Smooth muscle cell (in vitro differentiated cells): ENCODE data around the gene ERAP2. TPM values are rescaled to one million over a fixed set of nuclear protein-coding genes. Genes with fewer than 3 reads are reported as not detected.
A peak's percentile ranks its signal among the peaks of the same experiment; 100 is the strongest.

Source experiments
- DNase-seq: peaks from one replicate; lab custom pipeline; 2025; ENCODE audit not compliant: unreplicated experiment; lab: John Stamatoyannopoulos, UW
- H2AFZ ChIP-seq: fragments of 200-600 bp; sonication (generic); 2 replicates; pipeline ENCODE4 v1.6.0; 2016; ENCODE audit warnings: antibody characterized with exemption, low read depth, mild to moderate bottlenecking
- H3F3A ChIP-seq: fragments of 200-600 bp; sonication (generic); 2 replicates; pipeline ENCODE4 v1.6.0; 2017; ENCODE audit warnings: antibody characterized with exemption, low read depth
- H3K27ac ChIP-seq: fragments of 200-600 bp; sonication (generic); 2 replicates; pipeline ENCODE4 v1.5.1; 2016; ENCODE audit warnings: low read depth, mild to moderate bottlenecking
- H3K27me3 ChIP-seq: fragments of 200-600 bp; sonication (generic); 2 replicates; pipeline ENCODE4 v1.6.1; 2016; ENCODE audit warnings: low read depth, mild to moderate bottlenecking
- H3K36me3 ChIP-seq: fragments of 200-600 bp; sonication (generic); 2 replicates; pipeline ENCODE4 v1.5.1; 2016; ENCODE audit warnings: low read depth
- H3K4me1 ChIP-seq: fragments of 200-600 bp; sonication (generic); 2 replicates; pipeline ENCODE4 v1.5.1; 2016; ENCODE audit warnings: low read depth
- H3K4me2 ChIP-seq: fragments of 200-600 bp; sonication (generic); 2 replicates; pipeline ENCODE4 v1.6.0; 2016; ENCODE audit warnings: mild to moderate bottlenecking
- H3K4me3 ChIP-seq: fragments of 200-600 bp; sonication (generic); 2 replicates; pipeline ENCODE4 v1.5.1; 2016; ENCODE audit warnings: mild to moderate bottlenecking
- H3K79me2 ChIP-seq: fragments of 200-600 bp; sonication (generic); 2 replicates; pipeline ENCODE4 v1.6.0; 2016; ENCODE audit warnings: low read depth, mild to moderate bottlenecking
- H3K9ac ChIP-seq: fragments of 200-600 bp; sonication (generic); 2 replicates; pipeline ENCODE4 v1.6.0; 2016; ENCODE audit warnings: low read depth
- H3K9me3 ChIP-seq: fragments of 200-600 bp; sonication (generic); replicated peaks from 2 replicates; pipeline ENCODE4 v1.5.1; 2016; ENCODE audit warnings: low read depth
- H4K20me1 ChIP-seq: fragments of 200-600 bp; sonication (generic); 2 replicates; pipeline ENCODE4 v1.6.0; 2016; ENCODE audit warnings: low read depth
- CTCF ChIP-seq: fragments of 200-600 bp; sonication (generic); IDR thresholded peaks from 2 replicates; pipeline ENCODE4 v1.5.1; 2017; ENCODE audit warnings: borderline replicate concordance, mild to moderate bottlenecking, antibody characterized with exemption; ENCODE audit not compliant: insufficient read depth, poor library complexity, severe bottlenecking
- WGBS: methylation state at CpG from one replicate; pipeline ENCODE4 v1.1.7; 2016; ENCODE audit warnings: low lambda C conversion rate; 5-methylcytosine and 5-hydroxymethylcytosine counted together
- polyA plus RNA-seq: library from polyadenylated mRNA; unstranded; fragments of >200 nt; fragmentation: Nextera tagmentation; extraction: Ambion mirVana; gene quantifications from 2 replicates; pipeline ENCODE4 v1.2.1, GENCODE V29; 2016
- total RNA-seq: library from RNA; depleted of rRNA; stranded (reverse); fragments of >200 nt; gene quantifications from 2 replicates; pipeline ENCODE4 v1.2.3, GENCODE V29; 2014

Gene ERAP2
- total and polyA plus RNA-seq, 2 experiments from 2014 or later: 0.72 TPM; not detected in 1

GRCh38 chr5:96885518-96886338 is 9.4 kb downstream of the ERAP2 start:
- TF ChIP-seq CTCF: no peak
- Histone ChIP-seq H3K4me3 (no peak overlapping the region), H3F3A (no peaks in the 10 kb centered on the region), H3K27ac (no peak overlapping the region), H3K79me2 (no peaks in the 10 kb centered on the region), H3K36me3 (no peaks in the 10 kb centered on the region), H3K27me3 (no peaks in the 10 kb centered on the region), H3K4me2 (no peak overlapping the region), H2AFZ (no peak overlapping the region), H3K9me3 (no peaks in the 10 kb centered on the region), H3K9ac (no peak overlapping the region), H3K4me1 (no peaks in the 10 kb centered on the region), H4K20me1 (no peaks in the 10 kb centered on the region)
- DNase-seq: no peak
- WGBS: 83% methylated on average over 5 of the region's 5 CpGs

GRCh38 chr5:96893342-96893741 is 17.0 kb downstream of the ERAP2 start:
- Histone ChIP-seq H3K27me3 (no peaks in the 10 kb centered on the region), H3K4me1 (peaks cover 4% of the 10 kb centered on the region), H3K36me3 (no peaks in the 10 kb centered on the region), H3K9me3 (no peaks in the 10 kb centered on the region), H3K27ac (peak overlapping the region; percentile 0), H3K9ac (no peak overlapping the region), H4K20me1 (no peaks in the 10 kb centered on the region), H3K79me2 (no peaks in the 10 kb centered on the region), H2AFZ (no peak overlapping the region), H3K4me3 (no peak overlapping the region), H3K4me2 (peak overlapping the region; percentile 53), H3F3A (no peaks in the 10 kb centered on the region)
- no peak for DNase-seq
- WGBS: 17% methylated on average over 4 of the region's 4 CpGs
- TF ChIP-seq CTCF: no peak

GRCh38 chr5:96896276-96896675 is 20.0 kb downstream of the ERAP2 start:
- 97% methylated on average over 4 of the region's 4 CpGs for WGBS
- H3K27me3 ChIP-seq: no peaks in the 10 kb centered on the region
- no peak overlapping the region for H3K27ac ChIP-seq
- H3K4me1 ChIP-seq: peaks cover 4% of the 10 kb centered on the region
- H3K4me3 ChIP-seq: no peak overlapping the region
- H3K9ac ChIP-seq: no peak overlapping the region
- H4K20me1 ChIP-seq: no peaks in the 10 kb centered on the region
- H3K9me3 ChIP-seq: no peaks in the 10 kb centered on the region
- no peak for DNase-seq
- TF ChIP-seq CTCF: no peak
- no peak overlapping the region for H3K4me2 ChIP-seq
- no peak overlapping the region for H2AFZ ChIP-seq
- no peaks in the 10 kb centered on the region for H3K36me3 ChIP-seq
- no peaks in the 10 kb centered on the region for H3F3A ChIP-seq
- no peaks in the 10 kb centered on the region for H3K79me2 ChIP-seq

- H3F3A ChIP-seq: no peaks in the 10 kb centered on the region
- 61% methylated on average over 3 of the region's 3 CpGs for WGBS
- H3K9ac ChIP-seq: no peak overlapping the region
Measured at GRCh38 chr5:96896806-96897205, 20.5 kb downstream of the ERAP2 start.

More at GRCh38 chr5:96896806-96897205, 20.5 kb downstream of the ERAP2 start:
- TF ChIP-seq CTCF: no peak
- Histone ChIP-seq H4K20me1 (no peaks in the 10 kb centered on the region), H3K9me3 (no peaks in the 10 kb centered on the region), H3K79me2 (no peaks in the 10 kb centered on the region), H3K4me2 (no peak overlapping the region), H3K36me3 (no peaks in the 10 kb centered on the region), H2AFZ (no peak overlapping the region), H3K4me3 (no peak overlapping the region), H3K4me1 (peaks cover 4% of the 10 kb centered on the region), H3K27ac (no peak overlapping the region), H3K27me3 (no peaks in the 10 kb centered on the region)
- no peak for DNase-seq
